NCI-H524 (cell line): ENCODE data around the gene F11R.
"Not testable (repeated sequence)": the region's sequence is repeated elsewhere in the genome, so short reads cannot be mapped to it uniquely, and the experiment has no call there.

Experiments
- DNase-seq, 2 experiments: peaks; one replicate each; lab custom pipeline; 2025; lab: John Stamatoyannopoulos, UW

The F11R gene

GRCh38 chr1:161020509-161021164, at the start of gene F11R:
TSS of gene F11R (minus strand) at chr1:161021152. CDS start at chr1:161021073, 79 bp downstream.
- no peak for DNase-seq

DNA sequence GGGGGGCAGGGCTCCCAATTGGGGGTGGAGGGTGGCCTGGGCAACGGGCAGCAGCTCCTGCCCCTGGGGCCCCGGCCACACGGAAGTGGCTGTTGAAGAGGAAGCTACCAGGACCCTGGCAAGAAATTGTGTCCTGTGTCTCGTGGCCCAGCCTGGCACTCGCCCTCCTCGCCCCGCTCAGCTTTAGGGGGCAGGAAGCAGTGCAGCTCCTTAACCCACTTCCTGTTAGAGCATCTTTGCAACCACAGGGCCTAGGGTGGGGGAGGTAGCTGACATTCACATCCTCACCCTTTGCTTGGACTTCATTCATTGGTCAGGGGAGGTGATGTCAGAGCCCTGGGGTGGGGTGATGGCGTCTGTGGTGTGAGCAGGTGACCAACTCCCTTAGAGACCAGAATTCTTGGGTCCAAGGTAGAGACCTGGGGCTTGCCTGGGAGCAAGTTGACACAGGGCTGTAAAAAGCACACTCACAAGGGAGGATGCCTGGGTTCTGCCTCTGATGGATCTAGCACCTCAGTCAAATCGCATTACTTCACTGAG, 48.8 kb upstream of the F11R start, which contains the start of gene ARHGAP30:
Gene ARHGAP30 (minus strand): TSS at position 161 of the 540 bp plus-strand sequence. CDS start 267 bp downstream, outside the sequence.
- DNase-seq = no peak

GRCh38 chr1:161069241-161069640, 48.3 kb upstream of the F11R start:
- DNase-seq = no peak

DNA sequence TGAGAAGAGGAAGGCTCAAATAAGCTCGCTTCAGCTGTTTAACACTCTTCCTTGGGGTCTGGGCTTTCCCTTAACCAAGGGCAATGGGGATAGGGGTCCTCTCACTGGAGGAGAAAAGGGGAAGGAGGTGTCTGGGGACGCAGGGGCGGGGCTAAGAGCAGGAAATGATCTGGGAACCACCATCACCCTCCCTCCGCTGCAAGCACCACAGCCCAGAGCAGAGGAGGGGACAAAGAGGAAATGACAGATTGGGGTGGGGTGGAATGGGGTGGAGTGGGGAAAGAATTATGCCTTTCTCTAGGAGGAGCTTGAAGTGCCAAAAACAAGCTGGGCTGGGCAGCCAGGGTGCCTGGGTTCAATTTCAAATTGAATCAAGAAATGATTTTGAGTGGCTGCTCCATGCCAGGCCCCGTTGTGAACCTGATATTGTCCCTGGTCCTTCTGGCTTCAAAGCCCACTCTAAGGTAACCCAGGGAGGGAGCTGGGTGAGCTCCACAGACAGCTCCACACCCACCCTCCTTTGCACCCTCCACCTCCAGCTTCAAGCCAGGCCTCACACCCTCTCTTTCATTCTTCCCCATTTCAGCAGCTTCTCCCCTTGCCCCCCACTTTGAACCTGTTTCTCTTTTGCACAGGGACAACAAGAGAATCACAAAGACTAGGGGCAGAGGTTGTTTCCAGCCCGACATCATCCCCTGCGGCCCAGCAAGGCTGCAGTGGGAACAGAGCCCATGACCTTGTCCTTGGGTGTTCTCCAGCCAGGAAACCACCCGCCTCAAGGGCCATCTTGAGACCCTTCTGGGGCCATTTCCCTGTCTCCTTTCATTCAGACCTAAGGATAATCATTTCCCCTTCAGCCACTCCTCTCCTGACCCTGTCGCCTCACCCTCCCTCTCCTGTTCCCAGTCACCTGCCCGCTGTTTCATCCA, 47.6 kb upstream of the F11R start:
- DNase-seq = no peak

DNA sequence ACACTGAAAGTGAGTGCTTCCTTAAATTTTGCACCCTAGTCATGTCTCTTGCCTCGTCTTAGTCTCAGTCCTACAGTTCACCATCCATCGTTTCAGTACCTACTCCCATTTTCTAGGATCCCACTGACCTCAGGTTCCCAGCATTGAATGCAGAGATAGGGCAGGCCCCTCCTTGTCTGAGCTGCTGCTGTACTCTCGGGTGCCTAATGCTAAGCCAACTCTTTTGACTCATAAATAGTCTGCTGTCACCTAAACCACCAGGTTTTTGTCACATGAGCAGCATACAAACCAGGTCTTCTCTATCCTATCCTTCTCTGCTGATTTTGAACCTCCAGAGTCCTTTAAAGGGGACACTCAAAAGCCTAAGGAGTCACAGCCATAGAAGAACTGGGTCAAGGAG, 45.7 kb upstream of the F11R start:
- no peak for DNase-seq

DNA sequence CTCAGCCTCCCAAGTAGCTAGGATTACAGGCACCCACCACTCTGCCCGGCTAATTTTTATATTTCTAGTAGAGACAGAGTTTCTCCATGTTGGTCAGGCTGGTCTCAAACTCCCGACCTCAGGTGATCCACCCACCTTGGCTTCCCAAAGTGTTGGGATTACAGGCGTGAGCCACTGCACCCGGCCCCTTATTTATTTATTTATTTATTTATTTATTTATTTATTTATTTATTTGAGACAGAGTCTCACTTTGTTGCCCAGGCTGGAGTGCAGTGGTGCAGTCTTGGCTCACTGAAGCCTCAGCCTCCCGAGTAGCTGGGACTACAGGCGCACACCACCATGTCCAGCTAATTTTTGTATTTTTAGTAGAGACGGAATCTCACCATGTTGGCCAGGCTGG, 44.7 kb upstream of the F11R start:
- not testable (repeated sequence) for DNase-seq

GRCh38 chr1:161063936-161064335, 43.0 kb upstream of the F11R start:
- not testable (repeated sequence) for DNase-seq

DNA sequence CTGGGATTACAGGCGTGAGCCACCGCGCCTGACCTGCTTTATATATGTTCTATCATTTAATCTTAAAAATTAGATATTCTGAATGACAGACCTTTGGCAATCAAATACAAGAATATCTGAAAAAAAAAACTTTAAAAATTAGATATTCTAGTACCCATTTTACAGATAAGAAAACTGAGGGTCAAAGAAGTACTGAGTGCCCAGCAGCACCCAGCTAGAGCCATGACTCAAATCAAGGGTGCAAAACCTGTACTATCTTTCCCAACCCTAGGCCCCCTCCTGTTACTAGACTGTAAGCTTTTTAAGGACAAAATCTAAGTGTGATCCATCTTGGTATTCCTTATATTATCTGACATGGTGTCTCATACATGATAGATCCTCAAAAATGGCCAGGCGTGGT, 40.5 kb upstream of the F11R start:
- DNase-seq = no peak

DNA sequence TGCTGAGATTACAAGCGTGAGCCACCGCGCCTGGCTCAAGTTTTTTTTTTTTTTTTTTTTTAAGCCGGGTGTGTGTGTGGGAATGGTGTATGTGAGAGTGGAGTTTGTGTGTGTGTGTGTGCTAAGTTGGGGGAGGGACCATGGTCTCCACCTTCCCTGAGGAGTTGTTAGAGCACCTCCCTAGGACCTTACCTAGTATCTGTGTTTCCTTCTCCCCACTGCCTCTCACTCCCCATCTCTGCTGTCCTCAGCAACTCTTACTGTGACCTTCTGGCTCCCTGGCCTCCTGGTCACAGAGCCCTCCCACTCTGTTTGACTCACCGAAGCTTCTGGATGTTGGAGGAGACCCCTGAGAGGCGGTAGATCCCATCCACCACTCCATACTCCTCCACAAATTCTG, 38.3 kb upstream of the F11R start:
- no peak for DNase-seq

GRCh38 chr1:161054805-161055204, 33.9 kb upstream of the F11R start:
- no peak for DNase-seq

GRCh38 chr1:161054232-161054631, 33.3 kb upstream of the F11R start:
- no peak for DNase-seq

DNA sequence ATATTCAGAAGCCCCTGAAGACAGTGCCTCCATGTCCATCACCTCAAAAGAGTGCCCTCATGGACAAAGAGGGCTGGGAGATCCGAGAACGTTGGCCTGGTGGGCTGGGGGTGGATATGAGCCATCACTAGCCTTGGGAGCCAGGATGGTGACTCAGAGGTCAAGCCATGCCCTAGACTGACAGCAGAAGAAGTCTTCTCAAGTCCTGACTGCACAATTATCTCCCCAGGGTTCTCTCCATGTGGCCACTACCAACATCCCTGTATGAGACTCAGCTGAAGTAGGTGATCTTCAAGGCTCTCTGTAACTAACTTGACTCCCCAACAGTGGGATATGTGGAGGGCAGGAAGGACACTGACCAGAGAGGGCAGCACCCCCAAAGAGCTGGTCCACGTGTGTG, 31.9 kb upstream of the F11R start:
- no peak for DNase-seq

DNA sequence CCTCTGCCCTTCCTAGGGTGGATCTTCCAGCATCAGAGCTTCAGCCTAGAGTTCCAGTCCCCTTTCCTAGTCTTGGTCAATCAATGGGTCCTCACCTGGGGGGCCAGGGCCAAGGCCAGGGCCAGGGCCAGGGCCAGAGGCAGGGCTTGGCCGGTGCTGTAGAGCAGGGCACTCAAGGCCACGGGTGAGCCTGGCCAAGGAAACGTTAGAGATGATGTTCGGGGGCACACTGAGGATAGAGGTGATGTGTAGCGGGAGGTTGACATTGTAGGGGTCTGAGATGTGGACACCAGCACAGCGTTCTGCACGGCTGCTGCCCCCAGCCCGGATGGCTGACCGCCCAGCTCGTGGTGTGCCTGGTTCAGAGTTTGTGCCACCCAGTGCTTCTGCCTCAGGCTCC, 30.3 kb upstream of the F11R start:
- no peak for DNase-seq

DNA sequence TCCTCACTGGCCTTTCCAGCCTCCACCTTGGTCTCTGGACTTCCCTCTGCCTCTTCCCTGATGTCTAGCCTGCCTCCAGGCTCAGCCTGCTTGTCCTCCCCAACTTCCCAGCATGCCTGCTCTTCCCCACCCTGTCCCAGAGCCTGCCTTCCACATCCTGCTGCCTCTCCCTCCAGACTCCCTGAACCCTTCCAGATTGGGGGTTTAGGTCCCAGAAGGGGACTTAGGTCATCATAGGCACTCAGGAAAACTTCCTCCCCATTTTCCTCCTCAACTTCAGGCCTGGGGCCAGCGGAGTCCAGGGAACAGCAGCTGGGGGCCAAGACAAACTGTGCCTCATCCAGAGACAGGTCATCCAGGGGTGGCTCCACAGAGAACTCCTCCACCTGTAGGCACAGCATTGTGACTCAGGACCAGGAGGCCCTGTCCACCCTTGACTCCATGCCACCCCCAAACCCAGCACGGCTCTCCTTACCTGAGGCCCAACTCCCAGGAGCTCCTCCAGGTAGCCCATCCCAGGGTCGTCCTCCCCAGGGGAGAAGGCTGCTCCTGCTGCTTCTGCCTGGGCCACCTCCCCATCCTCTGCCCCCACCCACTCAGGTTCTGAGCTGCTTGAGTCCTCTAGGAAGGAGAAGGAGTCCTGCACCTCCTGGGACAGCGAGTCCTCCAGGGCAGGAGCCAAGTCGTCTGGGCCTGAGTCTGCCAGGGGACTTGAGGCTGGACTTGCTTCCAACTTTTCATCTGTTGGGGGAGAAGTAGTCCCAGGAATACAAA, 28.2 kb upstream of the F11R start:
- no peak for DNase-seq

GRCh38 chr1:161047436-161048420, 26.8 kb upstream of the F11R start:
- no peak for DNase-seq

GRCh38 chr1:161046605-161047228, 25.8 kb upstream of the F11R start:
- DNase-seq = no peak

- DNase-seq = peak; percentile 87 to 91
These were observed 25.0 kb upstream of the F11R start, which contains the start of gene USF1 for GRCh38 chr1:161045736-161046604. TSS of gene USF1 (minus strand) at chr1:161045977. CDS start at chr1:161043275, 2,702 bp downstream.

DNA sequence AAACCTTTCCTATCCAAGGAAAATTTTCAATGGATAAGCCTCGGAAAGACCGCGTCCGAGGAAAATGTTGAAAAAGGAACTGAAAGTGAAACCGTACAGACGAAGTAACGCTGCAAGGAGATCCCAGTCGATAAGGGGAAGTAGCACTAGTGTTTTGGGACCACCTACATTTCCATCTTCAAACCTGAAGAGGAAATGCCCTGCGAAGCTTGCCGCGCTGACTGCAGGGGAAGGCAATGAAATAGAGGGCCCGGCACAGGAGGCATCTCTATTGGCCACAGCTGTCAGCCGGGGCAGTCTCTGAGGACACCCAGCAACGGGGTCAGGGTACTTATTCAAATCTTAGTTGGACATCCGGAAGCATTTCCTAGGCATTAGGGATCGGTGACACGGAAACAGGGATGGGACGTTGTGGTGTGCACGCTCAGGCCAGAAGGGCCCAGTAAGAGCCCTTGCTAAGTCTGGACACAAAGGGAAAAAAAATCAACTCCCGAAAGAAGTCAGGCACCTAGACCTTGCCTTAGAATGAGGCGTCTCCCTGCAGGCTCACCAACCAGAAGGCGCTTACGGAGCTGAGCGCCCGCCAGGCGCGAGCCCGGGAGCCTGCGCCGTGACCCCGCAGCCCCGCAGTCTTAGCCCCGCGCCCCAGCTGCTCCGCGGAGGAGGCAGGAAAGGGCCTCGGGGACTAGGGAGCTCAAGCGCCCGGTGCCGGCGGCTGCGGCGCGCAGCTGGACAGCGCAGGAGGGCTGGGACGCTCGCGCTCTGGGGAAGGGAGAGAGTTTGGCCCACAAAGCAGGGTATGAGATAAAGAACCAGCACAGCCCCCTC, 24.2 kb upstream of the F11R start:
- DNase-seq = peak; percentile 6 to 71
